SK-N-SH (cell line): Measurements from ENCODE around the gene KRT3.

ENCODE experiments used
- CTCF ChIP-seq: fragments of 200-600 bp; sonication (generic); IDR thresholded peaks from 2 replicates; pipeline ENCODE4 v1.6.1; 2017; ENCODE audit warnings: antibody characterized with exemption, mild to moderate bottlenecking, moderate library complexity
- JUND ChIP-seq: IDR thresholded peaks from 2 replicates; pipeline ENCODE4 v1.4.0; 2012
- RXRA ChIP-seq: IDR thresholded peaks from 2 replicates; pipeline ENCODE4 v1.4.0; 2012; ENCODE audit warnings: low read depth, mild to moderate bottlenecking, borderline replicate concordance

GRCh38 chr12:52766351-52767019 is 29.4 kb downstream of the KRT3 start:
- TF ChIP-seq JUND (no peak), CTCF (no peak), RXRA (no peak)
